Panc1 (cell line): ENCODE data around the gene P2RY6. TPM values are rescaled to one million over a fixed set of nuclear protein-coding genes. Genes with fewer than 3 reads are reported as not detected.

Source experiments
- ATAC-seq: fragments of 200-7000 bp; cut with Tn5 transposase; 2 replicates; pipeline ENCODE4 v1.9.1; 2020; ENCODE audit warnings: mild to moderate bottlenecking, moderate library complexity
- BruUV-seq: library from RNA; stranded (reverse); fragments of 400-500 nt; replicated peaks from 2 replicates; lab custom pipeline; 2021; lab: Mats Ljungman, UMichigan
- CTCF ChIA-PET: fragments of 300-600 bp; sonication (Branson Sonifier 250); formaldehyde crosslinking; loops from one replicate; lab custom pipeline; 2022; ENCODE audit warnings: antibody characterized with exemption; lab: Charles Lee
- POLR2A ChIA-PET: fragments of 300-600 bp; sonication (Branson Sonifier 250); formaldehyde crosslinking; loops from one replicate; lab custom pipeline; 2022; ENCODE audit warnings: antibody characterized with exemption; lab: Charles Lee
- DNase-seq: peaks from one replicate; pipeline ENCODE4 v3.0.0-alpha.2; 2010; ENCODE audit warnings: low read depth, low spot score
- H3K27ac ChIP-seq: 2 replicates; pipeline ENCODE4 v1.5.1; 2011; ENCODE audit warnings: mild to moderate bottlenecking, low read length, inconsistent platforms
- H3K27me3 ChIP-seq: fragments of 200-500 bp; sonication (Bioruptor generic); 2 replicates; pipeline ENCODE4 v1.6.0; 2014; ENCODE audit warnings: low read length, inconsistent platforms; ENCODE audit not compliant: control insufficient read depth, insufficient read depth
- H3K36me3 ChIP-seq: fragments of 200-500 bp; sonication (Bioruptor generic); 2 replicates; pipeline ENCODE4 v1.5.1; 2014; ENCODE audit warnings: inconsistent platforms, mild to moderate bottlenecking, low read length, moderate library complexity; ENCODE audit not compliant: control insufficient read depth, insufficient read depth
- H3K4me1 ChIP-seq: 2 replicates; pipeline ENCODE4 v1.5.1; 2011; ENCODE audit warnings: inconsistent platforms, mild to moderate bottlenecking, low read length, moderate library complexity; ENCODE audit not compliant: control insufficient read depth, insufficient read depth
- H3K4me3 ChIP-seq, 2 experiments: 2 replicates each; pipeline ENCODE4 v1.5.1; 2011 to 2012; ENCODE audit warnings: low read depth in 2 of 2, low read length in 2 of 2, mild to moderate bottlenecking in 2 of 2, inconsistent platforms in 1 of 2, moderate library complexity in 1 of 2
- H3K9me3 ChIP-seq: fragments of 200-500 bp; sonication (Bioruptor generic); 2 replicates; pipeline ENCODE4 v1.5.1; 2014; ENCODE audit warnings: low read depth, mild to moderate bottlenecking, inconsistent platforms, low read length, moderate library complexity; ENCODE audit not compliant: control insufficient read depth, insufficient read depth
- CTCF ChIP-seq: fragments of 450-650 bp; IDR thresholded peaks from 2 replicates; pipeline ENCODE4 v1.5.1; 2017; ENCODE audit warnings: mild to moderate bottlenecking
- POLR2AphosphoS5 ChIP-seq: IDR thresholded peaks from 2 replicates; pipeline ENCODE4 v1.6.1; 2012; ENCODE audit warnings: mild to moderate bottlenecking, low read depth, low read length, moderate library complexity
- SIN3A ChIP-seq: IDR thresholded peaks from 2 replicates; pipeline ENCODE4 v1.6.1; 2012; ENCODE audit warnings: low read depth, mild to moderate bottlenecking, low read length, moderate library complexity, borderline replicate concordance; ENCODE audit not compliant: insufficient read depth
- TCF7L2 ChIP-seq: IDR thresholded peaks from 2 replicates; pipeline ENCODE4 v1.6.1; 2011; ENCODE audit warnings: mild to moderate bottlenecking, low read depth, low read length, inconsistent platforms
- in situ Hi-C: cut with HindIII; loops from 2 replicates; pipeline ENCODE4 v1.10.0; 2016; ENCODE audit warnings: low sequenced_read_pairs, low pct_unique_long_range_greater_than_20kb
- intact Hi-C: fragments of 100-400 bp; cut with micrococcal nuclease; formaldehyde crosslinking; loops from one replicate; pipeline ENCODE4 v1.10.0; 2022; ENCODE audit not compliant: unreplicated experiment
- total RNA-seq: library from RNA; stranded (reverse); gene quantifications from one replicate; pipeline ENCODE4 v1.2.1, GENCODE V29; 2021; ENCODE audit not compliant: unreplicated experiment
- TF ChIP-seq, protein P1 (sequence below), 2 experiments: IDR thresholded peaks; 2 replicates each; pipeline ENCODE4 v1.6.1; 2011 to 2012; ENCODE audit warnings: low read depth in 2 of 2, control low read depth in 1 of 2, low read length in 1 of 2, mild to moderate bottlenecking in 1 of 2, moderate library complexity in 1 of 2; ENCODE audit not compliant: insufficient read depth in 1 of 2

The P2RY6 gene
- total RNA-seq, 1 experiment from 2014 or later, result 0.59 TPM

DNA sequence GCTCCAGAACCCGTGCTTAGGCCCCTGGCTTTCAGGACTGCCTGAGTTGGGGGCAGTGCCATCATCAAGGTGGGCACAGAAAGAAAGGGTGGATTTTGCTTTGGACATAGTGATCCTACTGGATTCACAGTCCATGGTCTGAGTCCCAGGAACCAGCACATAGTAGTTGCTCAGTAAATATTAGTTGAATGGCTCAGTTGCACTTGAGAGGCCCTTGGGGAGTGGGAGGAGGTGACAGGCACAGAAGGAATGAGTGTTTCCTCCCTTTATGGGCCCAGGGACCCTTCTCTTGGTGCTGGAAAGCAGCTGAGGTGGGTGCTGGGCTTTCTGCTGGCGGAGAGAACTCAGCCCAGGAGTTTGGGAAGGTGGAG is 52.5 kb downstream of the P2RY6 start:
- ChIA-PET POLR2A (no interaction called here), CTCF (no interaction called here)
- H3K27me3 ChIP-seq, result no peaks in the 10 kb centered on the region
- no peaks in the 10 kb centered on the region for H3K36me3 ChIP-seq
- BruUV-seq, result no TSS peak
- no peak overlapping the region for H3K4me3 ChIP-seq
- DNase-seq (no peak), ATAC-seq (no peak)
- peaks cover 24% of the 10 kb centered on the region for H3K4me1 ChIP-seq
- H3K27ac ChIP-seq, result no peak overlapping the region
- H3K9me3 ChIP-seq, result no peaks in the 10 kb centered on the region
- in situ Hi-C loops (no loop called here), intact Hi-C loops (no loop called here)
- no peak for TF ChIP-seq SIN3A
- no peak for TF ChIP-seq TCF7L2
- TF ChIP-seq CTCF, result no peak
- TF ChIP-seq, protein P1, sequence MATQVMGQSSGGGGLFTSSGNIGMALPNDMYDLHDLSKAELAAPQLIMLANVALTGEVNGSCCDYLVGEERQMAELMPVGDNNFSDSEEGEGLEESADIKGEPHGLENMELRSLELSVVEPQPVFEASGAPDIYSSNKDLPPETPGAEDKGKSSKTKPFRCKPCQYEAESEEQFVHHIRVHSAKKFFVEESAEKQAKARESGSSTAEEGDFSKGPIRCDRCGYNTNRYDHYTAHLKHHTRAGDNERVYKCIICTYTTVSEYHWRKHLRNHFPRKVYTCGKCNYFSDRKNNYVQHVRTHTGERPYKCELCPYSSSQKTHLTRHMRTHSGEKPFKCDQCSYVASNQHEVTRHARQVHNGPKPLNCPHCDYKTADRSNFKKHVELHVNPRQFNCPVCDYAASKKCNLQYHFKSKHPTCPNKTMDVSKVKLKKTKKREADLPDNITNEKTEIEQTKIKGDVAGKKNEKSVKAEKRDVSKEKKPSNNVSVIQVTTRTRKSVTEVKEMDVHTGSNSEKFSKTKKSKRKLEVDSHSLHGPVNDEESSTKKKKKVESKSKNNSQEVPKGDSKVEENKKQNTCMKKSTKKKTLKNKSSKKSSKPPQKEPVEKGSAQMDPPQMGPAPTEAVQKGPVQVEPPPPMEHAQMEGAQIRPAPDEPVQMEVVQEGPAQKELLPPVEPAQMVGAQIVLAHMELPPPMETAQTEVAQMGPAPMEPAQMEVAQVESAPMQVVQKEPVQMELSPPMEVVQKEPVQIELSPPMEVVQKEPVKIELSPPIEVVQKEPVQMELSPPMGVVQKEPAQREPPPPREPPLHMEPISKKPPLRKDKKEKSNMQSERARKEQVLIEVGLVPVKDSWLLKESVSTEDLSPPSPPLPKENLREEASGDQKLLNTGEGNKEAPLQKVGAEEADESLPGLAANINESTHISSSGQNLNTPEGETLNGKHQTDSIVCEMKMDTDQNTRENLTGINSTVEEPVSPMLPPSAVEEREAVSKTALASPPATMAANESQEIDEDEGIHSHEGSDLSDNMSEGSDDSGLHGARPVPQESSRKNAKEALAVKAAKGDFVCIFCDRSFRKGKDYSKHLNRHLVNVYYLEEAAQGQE (IDR thresholded peaks at IDR 0.05; ENCODE audit: insufficient read depth in 1 of 2, low read depth in 2 of 2, low read length in 1 of 2), result no peak
- TF ChIP-seq POLR2AphosphoS5, result no peak

DNA sequence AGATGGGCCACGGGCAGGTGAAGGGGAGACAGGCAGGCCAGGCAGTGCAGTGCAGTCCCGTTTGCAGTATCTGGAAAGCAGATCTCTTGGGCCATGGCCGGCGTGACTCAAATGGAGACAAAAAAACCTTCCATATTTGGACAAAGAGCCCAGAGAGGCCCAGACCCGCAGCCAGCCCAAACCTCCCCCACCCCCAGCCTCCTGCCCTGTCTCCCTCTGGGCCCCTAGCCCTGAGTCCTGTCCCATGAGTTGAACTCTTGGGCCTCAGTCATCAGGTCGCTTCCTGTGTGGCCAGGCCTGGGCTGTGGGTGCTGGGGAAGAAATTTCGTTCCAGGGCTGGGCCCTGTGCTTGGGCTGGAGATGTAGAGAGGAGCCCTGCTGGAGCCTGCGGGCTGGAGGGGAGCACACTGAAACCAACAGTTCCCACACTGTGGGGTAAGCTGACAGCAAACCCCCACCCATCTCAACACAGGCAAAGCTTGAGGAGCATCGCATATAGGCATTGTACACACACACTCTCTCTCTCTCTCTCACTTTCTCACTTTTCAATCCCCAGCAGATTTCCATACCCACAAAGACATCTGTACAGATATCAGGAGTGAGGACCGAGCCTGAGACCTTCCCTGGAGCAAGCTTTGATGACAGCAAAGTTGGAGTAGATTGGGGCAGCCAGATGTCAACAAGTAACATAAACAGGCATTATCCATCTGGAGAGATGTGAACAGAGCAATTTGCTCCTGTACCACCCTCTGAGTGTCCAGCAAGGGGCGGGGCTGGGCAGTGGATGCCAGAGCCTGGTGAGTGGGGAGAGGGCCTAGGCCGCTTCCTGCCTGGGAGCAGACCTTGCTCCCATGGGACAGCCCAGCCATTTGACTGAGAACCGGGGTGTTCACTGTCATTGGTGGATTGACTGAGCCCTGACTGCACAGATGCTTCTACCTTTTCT is 53.2 kb downstream of the P2RY6 start:
- H3K36me3 ChIP-seq, result no peaks in the 10 kb centered on the region
- no peak for DNase-seq
- in situ Hi-C loops (no loop called here), intact Hi-C loops (no loop called here)
- ChIA-PET CTCF (no interaction called here), POLR2A (interaction anchor here (0.6 kb wide), 1 partner anchor 229 kb away, joined by 7 read pairs; no protein-coding TSS in a partner anchor)
- no peak overlapping the region for H3K4me3 ChIP-seq
- ATAC-seq, result no peak
- H3K4me1 ChIP-seq, result peaks cover 24% of the 10 kb centered on the region
- no peaks in the 10 kb centered on the region for H3K27me3 ChIP-seq
- H3K9me3 ChIP-seq, result no peaks in the 10 kb centered on the region
- TF ChIP-seq POLR2AphosphoS5, result no peak
- TF ChIP-seq TCF7L2, result no peak
- no peak for TF ChIP-seq CTCF
- TF ChIP-seq, protein P1 (IDR thresholded peaks at IDR 0.05; ENCODE audit: insufficient read depth in 1 of 2, low read depth in 2 of 2, low read length in 1 of 2), result no peak
- TF ChIP-seq SIN3A, result no peak
- no peak overlapping the region for H3K27ac ChIP-seq
- no TSS peak for BruUV-seq
